Brain microvascular endothelial cell (primary cell): ENCODE results near the gene NRXN3.

Source experiments
- DNase-seq: peaks from one replicate; pipeline ENCODE4 v3.0.0-alpha.2; 2020
- H3K27ac ChIP-seq: fragments of 250-450 bp; sonication (Bioruptor Pico); 2 replicates; pipeline ENCODE4 v1.5.1; 2020; ENCODE audit warnings: mild to moderate bottlenecking, moderate library complexity
- H3K27me3 ChIP-seq: fragments of 250-450 bp; sonication (Bioruptor Pico); replicated peaks from 2 replicates; pipeline ENCODE4 v1.5.1; 2020; ENCODE audit warnings: mild to moderate bottlenecking
- H3K36me3 ChIP-seq: fragments of 250-450 bp; sonication (Bioruptor Pico); replicated peaks from 2 replicates; pipeline ENCODE4 v1.5.1; 2020; ENCODE audit warnings: mild to moderate bottlenecking
- H3K4me3 ChIP-seq: 2 replicates; pipeline ENCODE4 v1.5.1; 2011; ENCODE audit warnings: low read depth, mild to moderate bottlenecking, control low read depth, low read length, moderate library complexity
- CTCF ChIP-seq: IDR thresholded peaks from 2 replicates; pipeline ENCODE4 v1.5.1; 2011; ENCODE audit warnings: low read depth, mild to moderate bottlenecking, moderate library complexity, low read length, control low read depth, inconsistent platforms; ENCODE audit errors: missing control alignments
- in situ Hi-C: cut with HindIII; loops from 2 replicates; pipeline ENCODE4 v1.10.0; 2017; ENCODE audit warnings: low sequenced_read_pairs, low pct_ligation_motif_present

Gene NRXN3

GRCh38 chr14:79408696-79409095, 1238.5 kb downstream of the NRXN3 start:
- no peak for TF ChIP-seq CTCF
- Histone ChIP-seq H3K27me3 (no peaks in the 10 kb centered on the region), H3K27ac (no peak overlapping the region), H3K4me3 (no peak overlapping the region), H3K36me3 (no peaks in the 10 kb centered on the region)
- DNase-seq = no peak
- in situ Hi-C loops = no loop called here

DNA sequence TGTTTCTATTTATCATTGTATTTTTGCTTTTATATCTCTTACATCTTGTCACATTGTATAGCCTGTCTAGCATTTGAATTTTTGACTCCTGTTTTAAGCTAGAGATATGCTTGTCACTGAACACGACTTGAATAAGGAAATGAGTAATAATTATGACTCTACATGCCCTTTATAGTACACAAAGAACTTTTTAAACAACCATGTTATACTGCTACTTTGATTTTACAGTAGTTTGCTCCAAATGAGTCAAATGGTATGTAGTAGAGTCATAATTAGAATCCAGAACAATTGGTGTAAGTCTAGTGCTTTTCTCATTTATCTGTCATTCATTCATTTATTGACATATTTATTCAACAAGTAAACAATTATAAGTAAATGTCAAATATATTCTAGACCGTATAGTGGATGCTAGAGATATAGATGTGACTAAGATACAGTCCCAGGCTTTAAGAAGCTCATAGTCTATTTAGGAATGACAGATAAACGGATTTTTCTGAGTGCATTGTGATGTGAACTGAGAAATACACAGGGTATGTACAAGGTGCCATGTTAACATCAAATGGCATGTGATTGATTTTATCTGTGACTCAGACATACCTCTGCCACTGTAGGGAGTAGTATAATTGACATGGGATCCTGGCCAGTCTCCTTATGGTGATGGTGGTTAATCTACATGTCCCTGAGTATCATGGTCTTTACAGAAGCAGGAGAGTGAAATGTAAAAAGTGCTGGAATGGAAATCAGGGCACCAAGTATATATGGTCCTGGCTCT, 1241.4 kb downstream of the NRXN3 start:
- Histone ChIP-seq H3K27ac (no peak overlapping the region), H3K27me3 (no peaks in the 10 kb centered on the region), H3K4me3 (no peak overlapping the region), H3K36me3 (no peaks in the 10 kb centered on the region)
- in situ Hi-C loops = no loop called here
- no peak for DNase-seq
- no peak for TF ChIP-seq CTCF

GRCh38 chr14:79412822-79413221, 1242.6 kb downstream of the NRXN3 start:
- Histone ChIP-seq H3K36me3 (no peaks in the 10 kb centered on the region), H3K4me3 (no peak overlapping the region), H3K27me3 (no peaks in the 10 kb centered on the region), H3K27ac (no peak overlapping the region)
- in situ Hi-C loops = no loop called here
- no peak for DNase-seq
- no peak for TF ChIP-seq CTCF

DNA sequence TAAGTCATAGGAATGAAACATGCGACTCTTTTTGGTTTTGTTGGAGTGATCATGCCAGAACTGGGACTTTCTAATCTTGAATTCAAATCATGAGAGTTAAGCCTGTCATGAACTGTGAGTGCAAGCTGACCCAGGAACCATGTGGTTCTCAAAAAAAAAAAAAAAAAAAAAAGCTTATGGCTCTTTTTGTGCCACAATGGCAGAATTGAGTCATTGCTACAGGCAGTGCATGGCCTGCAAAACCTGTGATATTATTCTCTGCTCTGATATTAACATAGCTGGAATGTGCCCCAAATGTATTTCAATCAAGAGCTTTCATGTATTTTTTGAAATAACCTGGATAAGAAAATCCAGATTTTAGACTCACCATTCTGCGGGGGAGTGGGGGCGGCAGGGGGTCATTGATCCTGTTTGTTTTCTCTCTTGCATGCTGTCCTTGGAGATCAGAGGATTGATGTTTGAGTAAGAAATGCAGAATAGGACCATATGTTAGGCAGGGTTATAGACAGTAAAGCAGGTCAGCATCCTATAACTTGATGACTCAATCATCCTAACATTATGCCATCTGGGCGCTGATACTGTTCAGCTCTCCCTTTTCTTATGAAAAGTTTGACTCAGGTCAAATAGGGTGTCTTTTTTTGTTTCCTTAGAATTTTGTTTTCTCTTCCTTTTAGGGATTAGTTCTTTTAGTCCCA, 1243.7 kb downstream of the NRXN3 start:
- in situ Hi-C loops = no loop called here
- TF ChIP-seq CTCF = no peak
- Histone ChIP-seq H3K27ac (no peak overlapping the region), H3K4me3 (no peak overlapping the region), H3K27me3 (no peaks in the 10 kb centered on the region), H3K36me3 (no peaks in the 10 kb centered on the region)
- no peak for DNase-seq

- Histone ChIP-seq H3K27ac (no peak overlapping the region), H3K4me3 (no peak overlapping the region), H3K27me3 (no peaks in the 10 kb centered on the region), H3K36me3 (no peaks in the 10 kb centered on the region)
- no peak for DNase-seq
- in situ Hi-C loops = no loop called here
- TF ChIP-seq CTCF = no peak
Observed at GRCh38 chr14:79415726-79416125, 1245.6 kb downstream of the NRXN3 start.
